Measurements from ENCODE around the gene DNAJA2.

Gene DNAJA2

DNA sequence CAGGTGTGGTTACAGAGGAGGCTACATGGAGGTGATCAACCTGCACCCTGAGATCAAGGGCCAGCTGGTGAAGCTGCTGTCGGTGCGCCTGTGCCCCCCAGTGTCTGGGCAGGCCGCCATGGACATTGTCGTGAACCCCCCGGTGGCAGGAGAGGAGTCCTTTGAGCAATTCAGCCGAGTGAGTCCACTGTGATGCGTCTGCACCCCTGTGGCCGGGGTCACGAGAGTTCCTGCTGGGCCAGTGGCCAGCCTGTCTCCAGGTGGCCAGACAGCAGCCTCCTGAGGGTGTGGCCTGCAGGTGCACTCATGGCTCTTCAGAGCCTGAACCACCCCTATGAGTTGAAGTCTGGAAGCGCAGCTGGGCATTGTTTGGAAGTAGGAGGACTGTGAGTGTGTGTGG, 51.2 kb downstream of the DNAJA2 start:
- 98% methylated on average over 10 of the region's 10 CpGs for WGBS (ENCODE audit: insufficient coverage)
- no peak overlapping the region for H3K27ac ChIP-seq (ENCODE audit: insufficient read depth in 1 of 2, low read depth in 1 of 2, low read length in 2 of 2, poor library complexity in 1 of 2, severe bottlenecking in 2 of 2)
- peaks cover 0 to 80% (median 42%) of the 10 kb centered on the region in 4 experiments for H3K36me3 ChIP-seq (ENCODE audit: control insufficient read depth in 4 of 4, insufficient read depth in 4 of 4, low read length in 3 of 4)
- ChIA-PET POLR2A (no interaction called here), CTCF (interaction anchor here (1.8 kb wide), 1 partner anchor 69 kb away, joined by 4 read pairs; no protein-coding TSS in a partner anchor)
- H3K4me3 ChIP-seq (ENCODE audit: control insufficient read depth in 1 of 7, extremely low read depth in 1 of 7, insufficient read depth in 4 of 7, low read depth in 2 of 7, low read length in 6 of 7): no peak overlapping the region
- DNase-seq: no peak
- H3K27me3 ChIP-seq (replicated peaks in 2 of 5; ENCODE audit: control insufficient read depth in 4 of 5, insufficient read depth in 5 of 5, low read length in 4 of 5): no peaks in the 10 kb centered on the region
- H3K9me3 ChIP-seq (ENCODE audit: control extremely low read depth in 1 of 5, control insufficient read depth in 4 of 5, insufficient read depth in 2 of 5, low read depth in 1 of 5, low read length in 4 of 5): no peaks in the 10 kb centered on the region
- no peaks in the 10 kb centered on the region for H3K4me1 ChIP-seq (ENCODE audit: control extremely low read depth in 1 of 4, control insufficient read depth in 4 of 4, insufficient read depth in 4 of 4, low read length in 3 of 4)

DNA sequence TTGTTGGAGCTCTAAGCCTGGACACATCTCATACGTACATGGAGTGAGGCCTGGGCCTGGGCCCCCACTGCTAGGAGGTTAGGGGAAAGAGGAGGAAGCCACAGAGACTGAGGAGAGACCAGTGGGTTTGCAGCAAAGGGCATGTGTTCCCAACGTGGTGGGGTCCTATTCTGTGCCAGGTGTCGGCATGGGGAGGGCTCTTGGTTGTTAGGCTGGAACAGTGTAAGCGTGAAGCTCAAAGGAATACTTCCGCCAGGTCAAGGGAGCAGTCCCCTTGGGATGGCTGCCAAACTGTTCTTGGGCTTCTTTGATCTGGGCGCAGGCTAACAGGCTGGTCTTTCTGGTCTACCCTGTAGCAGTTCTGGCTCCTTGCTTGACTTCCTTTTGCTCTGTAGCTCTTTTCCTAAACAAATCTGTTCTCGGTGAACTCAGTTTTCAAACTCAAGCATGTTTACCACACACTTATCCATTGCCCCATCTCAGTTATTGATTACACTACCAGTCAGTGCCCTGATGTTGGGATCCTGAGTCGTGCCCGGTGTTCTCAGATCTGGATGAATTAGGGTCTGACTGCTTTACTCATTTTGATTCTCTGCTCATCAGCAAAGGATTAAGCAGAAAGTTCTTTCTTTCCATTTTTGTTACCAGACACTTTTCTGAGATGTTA, 52.9 kb downstream of the DNAJA2 start:
- WGBS (ENCODE audit: insufficient coverage): 96% methylated on average over 8 of the region's 9 CpGs
- peaks cover 0 to 85% (median 41%) of the 10 kb centered on the region in 4 experiments for H3K36me3 ChIP-seq (ENCODE audit: control insufficient read depth in 4 of 4, insufficient read depth in 4 of 4, low read length in 3 of 4)
- H3K27ac ChIP-seq (ENCODE audit: insufficient read depth in 1 of 2, low read depth in 1 of 2, low read length in 2 of 2, poor library complexity in 1 of 2, severe bottlenecking in 2 of 2): no peak overlapping the region
- ChIA-PET CTCF (interaction anchor here (0.9 to 2.2 kb wide), 6 partner anchors 9 to 67 kb away, joined by 3 to 8 read pairs (median 4); no protein-coding TSS in a partner anchor), POLR2A (no interaction called here)
- no peak overlapping the region for H3K4me3 ChIP-seq (ENCODE audit: control insufficient read depth in 1 of 7, extremely low read depth in 1 of 7, insufficient read depth in 4 of 7, low read depth in 2 of 7, low read length in 6 of 7)
- H3K4me1 ChIP-seq (ENCODE audit: control extremely low read depth in 1 of 4, control insufficient read depth in 4 of 4, insufficient read depth in 4 of 4, low read length in 3 of 4): no peaks in the 10 kb centered on the region
- no peaks in the 10 kb centered on the region for H3K9me3 ChIP-seq (ENCODE audit: control extremely low read depth in 1 of 5, control insufficient read depth in 4 of 5, insufficient read depth in 2 of 5, low read depth in 1 of 5, low read length in 4 of 5)
- no peaks in the 10 kb centered on the region for H3K27me3 ChIP-seq (replicated peaks in 2 of 5; ENCODE audit: control insufficient read depth in 4 of 5, insufficient read depth in 5 of 5, low read length in 4 of 5)
- no peak for DNase-seq

DNA sequence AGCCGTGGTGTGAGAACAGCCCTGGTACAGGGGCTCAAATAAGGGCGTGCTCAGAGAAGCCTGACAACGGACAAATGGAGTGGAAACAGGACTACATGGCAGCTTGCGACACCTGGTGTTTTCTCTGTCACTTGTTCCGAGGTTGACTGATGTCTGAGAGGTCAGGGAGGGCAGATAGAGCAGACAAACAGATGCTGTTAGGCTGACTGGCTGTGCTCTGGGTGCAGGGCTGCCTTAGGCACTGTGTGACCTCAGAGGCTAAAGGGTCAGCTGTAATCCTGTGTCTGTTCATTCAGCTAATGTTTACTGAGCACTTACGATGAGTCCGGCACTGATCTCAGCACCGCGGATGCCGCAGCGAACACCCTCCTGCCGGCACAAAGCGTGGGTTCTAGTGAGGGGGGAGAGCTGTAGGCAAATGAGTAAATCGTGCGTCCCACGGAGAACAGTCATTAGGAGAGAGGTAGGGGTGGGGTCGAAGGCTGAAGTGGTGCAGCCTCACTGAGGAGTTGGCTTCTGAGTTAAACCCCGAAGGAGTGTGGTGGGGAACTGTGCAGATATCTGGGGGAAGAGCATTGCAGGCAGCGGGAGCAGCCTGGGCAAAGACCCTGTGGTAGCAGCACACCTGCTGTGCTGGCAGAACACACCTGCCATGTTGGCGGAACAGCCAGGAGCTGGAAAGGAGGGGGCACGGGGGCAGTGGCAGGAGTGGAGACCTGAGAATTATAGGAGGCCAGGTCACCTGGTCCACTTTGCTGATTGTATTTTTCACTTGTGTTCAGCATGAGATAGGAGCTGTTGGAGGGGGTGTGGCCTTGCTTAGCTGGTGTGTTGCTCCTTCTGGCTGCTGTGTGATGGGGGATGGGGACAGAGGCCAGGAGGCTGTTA, 54.3 kb downstream of the DNAJA2 start:
- Histone ChIP-seq H3K4me1 (ENCODE audit: control extremely low read depth in 1 of 4, control insufficient read depth in 4 of 4, insufficient read depth in 4 of 4, low read length in 3 of 4) (no peaks in the 10 kb centered on the region), H3K27ac (ENCODE audit: insufficient read depth in 1 of 2, low read depth in 1 of 2, low read length in 2 of 2, poor library complexity in 1 of 2, severe bottlenecking in 2 of 2) (no peak overlapping the region), H3K4me3 (ENCODE audit: control insufficient read depth in 1 of 7, extremely low read depth in 1 of 7, insufficient read depth in 4 of 7, low read depth in 2 of 7, low read length in 6 of 7) (no peak overlapping the region), H3K36me3 (ENCODE audit: control insufficient read depth in 4 of 4, insufficient read depth in 4 of 4, low read length in 3 of 4) (peaks cover 0 to 89% (median 39%) of the 10 kb centered on the region in 4 experiments), H3K9me3 (ENCODE audit: control extremely low read depth in 1 of 5, control insufficient read depth in 4 of 5, insufficient read depth in 2 of 5, low read depth in 1 of 5, low read length in 4 of 5) (no peaks in the 10 kb centered on the region), H3K27me3 (replicated peaks in 2 of 5; ENCODE audit: control insufficient read depth in 4 of 5, insufficient read depth in 5 of 5, low read length in 4 of 5) (no peaks in the 10 kb centered on the region)
- ChIA-PET CTCF (interaction anchor here (1.2 to 3.6 kb wide), 4 partner anchors 9 to 38 kb away, joined by 4 to 18 read pairs (median 6); no protein-coding TSS in a partner anchor), POLR2A (interaction anchor here (0.6 kb wide), 1 partner anchor 60 kb away, joined by 3 read pairs; no protein-coding TSS in a partner anchor)
- DNase-seq: no peak
- WGBS (ENCODE audit: insufficient coverage): 96% methylated on average over 20 of the region's 21 CpGs

DNA sequence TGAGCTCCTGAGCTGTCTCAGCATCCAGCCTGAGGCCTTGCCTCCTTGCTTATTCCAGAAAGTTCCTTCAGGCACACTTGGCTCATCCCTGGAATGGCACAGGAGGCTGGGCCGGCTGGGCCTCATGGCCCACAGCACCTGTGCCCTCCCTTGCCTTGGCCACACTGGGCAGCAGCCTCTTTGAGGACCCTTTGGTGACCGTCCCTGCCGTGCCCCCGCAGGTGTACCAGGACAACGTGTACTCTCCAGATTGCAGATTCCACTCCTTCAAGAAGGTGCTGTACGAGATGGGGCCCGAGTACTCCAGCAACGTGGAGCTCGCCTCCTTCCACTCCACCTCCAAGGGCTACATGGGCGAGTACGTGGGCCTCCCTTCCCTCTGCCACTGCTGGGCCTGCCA, 55.1 kb downstream of the DNAJA2 start:
- H3K4me1 ChIP-seq (ENCODE audit: control extremely low read depth in 1 of 4, control insufficient read depth in 4 of 4, insufficient read depth in 4 of 4, low read length in 3 of 4): no peaks in the 10 kb centered on the region
- no peak for DNase-seq
- 100% methylated on average over 10 of the region's 11 CpGs for WGBS (ENCODE audit: insufficient coverage)
- no peaks in the 10 kb centered on the region for H3K9me3 ChIP-seq (ENCODE audit: control extremely low read depth in 1 of 5, control insufficient read depth in 4 of 5, insufficient read depth in 2 of 5, low read depth in 1 of 5, low read length in 4 of 5)
- H3K36me3 ChIP-seq (ENCODE audit: control insufficient read depth in 4 of 4, insufficient read depth in 4 of 4, low read length in 3 of 4): peaks cover 0 to 88% (median 33%) of the 10 kb centered on the region in 4 experiments
- H3K4me3 ChIP-seq (ENCODE audit: control insufficient read depth in 1 of 7, extremely low read depth in 1 of 7, insufficient read depth in 4 of 7, low read depth in 2 of 7, low read length in 6 of 7): no peak overlapping the region
- no peaks in the 10 kb centered on the region for H3K27me3 ChIP-seq (replicated peaks in 2 of 5; ENCODE audit: control insufficient read depth in 4 of 5, insufficient read depth in 5 of 5, low read length in 4 of 5)
- ChIA-PET CTCF (interaction anchor here (2.2 to 3.6 kb wide), 3 partner anchors 11 to 64 kb away, joined by 5 to 18 read pairs (median 9); no protein-coding TSS in a partner anchor), POLR2A (no interaction called here)
- no peak overlapping the region for H3K27ac ChIP-seq (ENCODE audit: insufficient read depth in 1 of 2, low read depth in 1 of 2, low read length in 2 of 2, poor library complexity in 1 of 2, severe bottlenecking in 2 of 2)

DNA sequence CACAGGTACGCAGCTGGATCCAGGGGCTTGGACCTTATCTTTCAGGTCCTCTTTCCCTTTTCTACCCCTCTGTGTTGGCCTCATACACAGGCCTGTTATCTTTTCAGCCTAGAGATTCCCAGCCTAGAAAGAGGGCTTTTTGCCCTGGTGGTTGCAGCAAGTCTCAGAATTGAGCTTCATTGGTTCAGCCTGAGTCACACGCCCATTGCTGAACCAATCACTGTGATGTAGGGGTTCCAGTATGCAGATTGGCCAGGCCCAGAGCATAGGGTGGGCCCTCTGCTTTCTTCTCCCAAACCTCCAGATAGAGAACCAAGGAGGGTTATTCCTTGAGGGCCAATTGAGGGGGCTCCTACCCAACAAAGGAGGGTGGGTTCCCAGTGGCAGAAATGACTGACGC, 56.5 kb downstream of the DNAJA2 start:
- ChIA-PET POLR2A (no interaction called here), CTCF (interaction anchor here (0.7 to 3.6 kb wide), 6 partner anchors 11 to 243 kb away, joined by 3 to 18 read pairs (median 6); no protein-coding TSS in a partner anchor)
- H3K27ac ChIP-seq (ENCODE audit: insufficient read depth in 1 of 2, low read depth in 1 of 2, low read length in 2 of 2, poor library complexity in 1 of 2, severe bottlenecking in 2 of 2): no peak overlapping the region
- H3K36me3 ChIP-seq (ENCODE audit: control insufficient read depth in 4 of 4, insufficient read depth in 4 of 4, low read length in 3 of 4): peaks cover 0 to 89% (median 33%) of the 10 kb centered on the region in 4 experiments
- no peaks in the 10 kb centered on the region for H3K4me1 ChIP-seq (ENCODE audit: control extremely low read depth in 1 of 4, control insufficient read depth in 4 of 4, insufficient read depth in 4 of 4, low read length in 3 of 4)
- no peaks in the 10 kb centered on the region for H3K9me3 ChIP-seq (ENCODE audit: control extremely low read depth in 1 of 5, control insufficient read depth in 4 of 5, insufficient read depth in 2 of 5, low read depth in 1 of 5, low read length in 4 of 5)
- WGBS (ENCODE audit: insufficient coverage): 96% methylated on average over 3 of the region's 3 CpGs
- peak in 2 of 3 donors; percentile 5 to 8 for DNase-seq
- H3K27me3 ChIP-seq (replicated peaks in 2 of 5; ENCODE audit: control insufficient read depth in 4 of 5, insufficient read depth in 5 of 5, low read length in 4 of 5): no peaks in the 10 kb centered on the region
- H3K4me3 ChIP-seq (ENCODE audit: control insufficient read depth in 1 of 7, extremely low read depth in 1 of 7, insufficient read depth in 4 of 7, low read depth in 2 of 7, low read length in 6 of 7): no peak overlapping the region

DNA sequence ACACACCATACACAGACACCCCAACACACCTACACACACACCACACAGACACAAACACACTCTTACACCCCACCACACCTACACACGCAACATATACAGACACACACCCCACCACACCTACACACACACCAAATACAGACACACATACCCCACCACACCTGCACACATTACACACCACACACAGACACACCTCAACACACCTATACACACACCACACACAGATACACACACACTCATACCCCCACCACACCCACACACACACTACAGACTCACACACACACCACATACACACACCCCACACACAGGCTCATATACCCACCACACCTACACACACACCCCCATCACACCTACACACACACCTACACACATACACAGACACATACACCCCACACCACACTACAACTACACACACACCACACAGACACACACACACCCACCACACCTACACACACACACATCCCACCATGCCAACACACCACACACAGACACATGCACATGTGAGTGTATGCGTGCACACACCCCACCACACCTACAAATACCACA, 57.9 kb downstream of the DNAJA2 start:
- POLR2A ChIA-PET: no interaction called here
- peaks cover 0 to 93% (median 34%) of the 10 kb centered on the region in 4 experiments for H3K36me3 ChIP-seq (ENCODE audit: control insufficient read depth in 4 of 4, insufficient read depth in 4 of 4, low read length in 3 of 4)
- H3K9me3 ChIP-seq (ENCODE audit: control extremely low read depth in 1 of 5, control insufficient read depth in 4 of 5, insufficient read depth in 2 of 5, low read depth in 1 of 5, low read length in 4 of 5): no peaks in the 10 kb centered on the region
- 75% methylated on average over 1 of the region's 2 CpGs for WGBS (ENCODE audit: insufficient coverage)
- H3K27me3 ChIP-seq (replicated peaks in 2 of 5; ENCODE audit: control insufficient read depth in 4 of 5, insufficient read depth in 5 of 5, low read length in 4 of 5): no peaks in the 10 kb centered on the region
- DNase-seq: no peak
- no peak overlapping the region for H3K27ac ChIP-seq (ENCODE audit: insufficient read depth in 1 of 2, low read depth in 1 of 2, low read length in 2 of 2, poor library complexity in 1 of 2, severe bottlenecking in 2 of 2)
- CTCF ChIA-PET: no interaction called here
- H3K4me3 ChIP-seq (ENCODE audit: control insufficient read depth in 1 of 7, extremely low read depth in 1 of 7, insufficient read depth in 4 of 7, low read depth in 2 of 7, low read length in 6 of 7): no peak overlapping the region
- H3K4me1 ChIP-seq (ENCODE audit: control extremely low read depth in 1 of 4, control insufficient read depth in 4 of 4, insufficient read depth in 4 of 4, low read length in 3 of 4): no peaks in the 10 kb centered on the region
